GM23338 (cell line): Measurements from ENCODE around the gene HLA-DMA.

Experiments used
- CTCF ChIP-seq, 2 experiments: fragments of 200-600 bp in 1 of 2; sonication (generic) in 1 of 2; conservative IDR thresholded peaks; 2 replicates each; pipeline versions ENCODE4 v1.5.1 to v1.6.1; 2016 to 2017; ENCODE audit warnings: antibody characterized with exemption in 2 of 2, low read depth in 2 of 2, mild to moderate bottlenecking in 2 of 2, moderate library complexity in 1 of 2
- EZH2 ChIP-seq: fragments of 200-600 bp; sonication (generic); IDR thresholded peaks from one replicate; pipeline ENCODE4 v1.8.0; 2017; ENCODE audit warnings: antibody characterized with exemption, mild to moderate bottlenecking, low read depth; ENCODE audit not compliant: unreplicated experiment

GRCh38 chr6:32970413-32971241 is 17.7 kb upstream of the HLA-DMA start:
- TF ChIP-seq CTCF (conservative IDR thresholded peaks at IDR 0.05; ENCODE audit: low read depth in 2 of 2) = no peak
- no peak for TF ChIP-seq EZH2
